Esophagus squamous epithelium (tissue), 5 donors: Measurements from ENCODE around the gene C1orf50. TPM values are rescaled to one million over a fixed set of nuclear protein-coding genes. Genes with fewer than 3 reads are reported as not detected.

Source experiments
- DNase-seq: peaks from one replicate; lab custom pipeline; 2025; lab: John Stamatoyannopoulos, UW
- H3K27ac ChIP-seq, 4 donors: fragments of 200-600 bp; sonication (generic); one replicate each; pipeline ENCODE4 v1.5.1; 2016 to 2019; ENCODE audit warnings: mild to moderate bottlenecking in 1 of 4
- H3K27me3 ChIP-seq, 4 donors: fragments of 200-600 bp; sonication (generic); 1 replicate in 3 of 4; 2 replicates in 1 of 4; pipeline versions ENCODE4 v1.5.1 to v1.6.0; 2017 to 2021; ENCODE audit warnings: antibody characterized with exemption in 1 of 4
- H3K36me3 ChIP-seq, 3 donors: fragments of 200-600 bp; sonication (generic); one replicate each; pipeline ENCODE4 v1.5.1; 2016 to 2019
- H3K4me1 ChIP-seq, 3 donors: fragments of 200-600 bp; sonication (generic); one replicate each; pipeline ENCODE4 v1.5.1; 2017 to 2019
- H3K4me3 ChIP-seq, 4 donors: fragments of 200-600 bp; sonication (generic); 1 replicate in 3 of 4; 2 replicates in 1 of 4; pipeline ENCODE4 v1.5.1; 2016 to 2019; ENCODE audit warnings: mild to moderate bottlenecking in 2 of 4, moderate library complexity in 1 of 4
- H3K9me3 ChIP-seq, 3 donors: fragments of 200-600 bp; sonication (generic); one replicate each; pipeline ENCODE4 v1.5.1; 2016 to 2019
- POLR2A ChIP-seq, 4 donors: fragments of 450-650 bp; IDR thresholded peaks; one replicate each; pipeline ENCODE4 v1.6.1; 2017; ENCODE audit warnings: antibody characterized with exemption in 4 of 4, mild to moderate bottlenecking in 4 of 4, moderate library complexity in 3 of 4
- WGBS, 2 donors: methylation state at CpG; one replicate each; pipeline ENCODE4 v1.1.5; 2018; 5-methylcytosine and 5-hydroxymethylcytosine counted together
- intact Hi-C: fragments of 100-400 bp; cut with DNase I; formaldehyde crosslinking; loops from one replicate; pipeline ENCODE4 v1.15.0; 2022
- total RNA-seq, 4 donors: library from RNA; depleted of rRNA; stranded (reverse); fragments of >200 nt; gene quantifications; one replicate each; pipeline ENCODE4 v1.1.0, GENCODE V29; 2016
- TF ChIP-seq, protein P1 (sequence below), 6 experiments: fragments of 450-650 bp in 4 of 6; fragments of 200-600 bp in 2 of 6; sonication (generic) in 2 of 6; IDR thresholded peaks; one replicate each; pipeline ENCODE4 v1.5.1; 2016 to 2019; ENCODE audit warnings: antibody characterized with exemption in 6 of 6, mild to moderate bottlenecking in 4 of 6, moderate library complexity in 4 of 6
- donor health status: DM: yes; HTN: yes; CAD: no.

The C1orf50 gene
- total RNA-seq, 4 donors from 2014 or later = 1.5 to 15.4 (median 3.8) TPM

DNA sequence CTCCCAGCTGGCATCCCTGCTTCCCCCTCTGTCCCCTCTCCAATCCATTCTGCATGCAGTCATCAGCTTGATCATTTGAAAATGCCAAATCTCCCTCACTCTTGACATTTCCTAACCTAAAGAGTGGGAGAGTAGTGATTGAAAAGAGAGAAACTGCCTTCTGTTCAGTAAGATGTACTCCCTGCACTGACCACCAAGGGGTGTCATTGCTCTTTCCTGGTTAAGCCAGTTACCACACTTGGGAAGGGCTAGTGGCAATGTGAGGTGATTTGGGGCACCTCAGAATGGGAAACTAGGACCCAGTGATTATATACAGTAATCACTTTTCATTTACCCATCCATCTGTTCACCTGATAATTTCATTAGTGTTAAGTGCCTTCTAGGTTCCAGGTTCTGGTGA is 10.8 kb downstream of the C1orf50 start:
- Histone ChIP-seq H3K4me1 (no peaks in the 10 kb centered on the region), H3K27ac (no peak overlapping the region), H3K27me3 (no peaks in the 10 kb centered on the region), H3K4me3 (no peak overlapping the region), H3K36me3 (peaks cover 4 to 97% (median 17%) of the 10 kb centered on the region in 3 donors), H3K9me3 (no peaks in the 10 kb centered on the region)
- intact Hi-C loops = no loop called here
- TF ChIP-seq, protein P1, sequence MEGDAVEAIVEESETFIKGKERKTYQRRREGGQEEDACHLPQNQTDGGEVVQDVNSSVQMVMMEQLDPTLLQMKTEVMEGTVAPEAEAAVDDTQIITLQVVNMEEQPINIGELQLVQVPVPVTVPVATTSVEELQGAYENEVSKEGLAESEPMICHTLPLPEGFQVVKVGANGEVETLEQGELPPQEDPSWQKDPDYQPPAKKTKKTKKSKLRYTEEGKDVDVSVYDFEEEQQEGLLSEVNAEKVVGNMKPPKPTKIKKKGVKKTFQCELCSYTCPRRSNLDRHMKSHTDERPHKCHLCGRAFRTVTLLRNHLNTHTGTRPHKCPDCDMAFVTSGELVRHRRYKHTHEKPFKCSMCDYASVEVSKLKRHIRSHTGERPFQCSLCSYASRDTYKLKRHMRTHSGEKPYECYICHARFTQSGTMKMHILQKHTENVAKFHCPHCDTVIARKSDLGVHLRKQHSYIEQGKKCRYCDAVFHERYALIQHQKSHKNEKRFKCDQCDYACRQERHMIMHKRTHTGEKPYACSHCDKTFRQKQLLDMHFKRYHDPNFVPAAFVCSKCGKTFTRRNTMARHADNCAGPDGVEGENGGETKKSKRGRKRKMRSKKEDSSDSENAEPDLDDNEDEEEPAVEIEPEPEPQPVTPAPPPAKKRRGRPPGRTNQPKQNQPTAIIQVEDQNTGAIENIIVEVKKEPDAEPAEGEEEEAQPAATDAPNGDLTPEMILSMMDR (IDR thresholded peaks at IDR 0.05) = peak in 5 of 6 experiments; percentile 44 to 70 (median 51)
- no peak for TF ChIP-seq POLR2A (IDR thresholded peaks at IDR 0.05)
- no peak for DNase-seq

DNA sequence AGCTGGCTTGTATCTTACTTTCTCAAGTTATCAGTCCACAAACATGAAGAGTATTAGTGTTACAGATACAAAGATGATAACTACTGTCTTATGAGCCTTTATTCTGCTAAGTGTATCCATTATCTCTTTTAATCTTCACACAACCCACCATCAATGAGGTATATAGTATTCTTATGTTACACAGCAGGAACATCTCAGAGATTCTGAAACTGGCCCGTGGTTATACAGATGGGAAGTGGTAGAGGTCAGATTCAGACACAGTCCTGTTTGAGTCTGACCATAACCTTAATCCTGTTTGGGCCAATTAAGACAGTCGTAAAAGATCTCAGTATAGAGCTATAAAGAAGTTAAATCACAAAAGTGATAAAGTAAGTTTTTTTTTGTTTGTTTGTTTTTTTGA is 12.7 kb downstream of the C1orf50 start:
- WGBS, 2 donors = 56 to 87% methylated on average over 2 of the region's 2 CpGs
- intact Hi-C loops = no loop called here
- H3K27ac ChIP-seq = no peak overlapping the region
- TF ChIP-seq POLR2A (IDR thresholded peaks at IDR 0.05) = no peak
- TF ChIP-seq, protein P1 (IDR thresholded peaks at IDR 0.05) = no peak
- no peak overlapping the region for H3K4me3 ChIP-seq
- H3K27me3 ChIP-seq = no peaks in the 10 kb centered on the region
- no peak for DNase-seq
- H3K9me3 ChIP-seq = no peaks in the 10 kb centered on the region
- peaks cover 4 to 83% (median 11%) of the 10 kb centered on the region in 3 donors for H3K36me3 ChIP-seq
- H3K4me1 ChIP-seq = peaks cover under 1 to 7% (median 2%) of the 10 kb centered on the region in 3 donors

DNA sequence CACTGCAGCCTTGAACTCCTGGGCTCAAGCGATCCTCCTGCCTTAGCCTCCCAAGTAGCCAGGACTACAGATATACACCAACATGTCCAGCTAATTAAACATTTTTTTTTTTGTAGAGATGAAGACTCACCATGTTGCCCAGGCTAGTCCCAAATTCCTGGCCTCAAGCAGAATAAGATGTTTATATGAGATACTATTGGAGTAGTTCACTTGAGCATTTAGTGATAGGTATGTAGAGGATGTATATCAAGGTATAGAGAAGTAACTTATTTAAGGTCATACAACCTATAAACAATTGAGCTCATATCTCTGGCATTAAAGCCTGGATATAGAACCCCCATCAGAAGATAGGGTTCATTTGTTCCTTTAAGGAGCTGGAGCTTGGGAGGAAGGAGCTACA is 13.1 kb downstream of the C1orf50 start:
- Histone ChIP-seq H3K9me3 (no peaks in the 10 kb centered on the region), H3K4me1 (peaks cover 5 to 12% (median 7%) of the 10 kb centered on the region in 3 donors), H3K27me3 (peaks cover 0 to 3% (median 0%) of the 10 kb centered on the region in 4 donors), H3K4me3 (no peak overlapping the region), H3K36me3 (peaks cover 4 to 78% (median 7%) of the 10 kb centered on the region in 3 donors), H3K27ac (no peak overlapping the region)
- intact Hi-C loops = no loop called here
- 92 to 94% methylated on average over 1 of the region's 1 CpG for WGBS, 2 donors
- no peak for DNase-seq
- TF ChIP-seq, protein P1 (IDR thresholded peaks at IDR 0.05) = no peak
- no peak for TF ChIP-seq POLR2A (IDR thresholded peaks at IDR 0.05)

DNA sequence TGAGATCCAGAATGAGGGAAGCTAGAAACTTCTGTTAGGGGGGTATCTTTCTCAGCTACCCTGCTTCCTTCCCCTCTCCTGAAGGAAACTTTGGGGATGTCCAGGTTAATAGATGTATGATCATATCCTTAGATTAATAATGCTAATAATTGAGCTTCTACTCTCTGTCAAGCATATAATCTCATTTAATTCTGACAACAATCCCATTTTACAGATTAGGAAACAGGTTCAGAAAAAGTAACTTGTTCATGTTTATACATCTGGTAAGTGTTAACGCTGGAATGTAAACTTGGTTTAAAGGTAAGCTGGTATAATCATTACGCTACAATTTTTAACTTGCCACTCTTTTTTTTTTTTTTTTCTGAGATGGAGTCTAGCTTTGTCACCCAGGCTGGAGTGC is 16.0 kb downstream of the C1orf50 start:
- WGBS, 2 donors = 93 to 98% methylated on average over 2 of the region's 2 CpGs
- no peak overlapping the region for H3K27ac ChIP-seq
- peaks cover 0 to 12% (median 0%) of the 10 kb centered on the region in 4 donors for H3K27me3 ChIP-seq
- DNase-seq = no peak
- peaks cover 0 to 49% (median 0%) of the 10 kb centered on the region in 3 donors for H3K36me3 ChIP-seq
- H3K4me3 ChIP-seq = no peak overlapping the region
- H3K4me1 ChIP-seq = peaks cover 10 to 21% (median 12%) of the 10 kb centered on the region in 3 donors
- no peak for TF ChIP-seq POLR2A (IDR thresholded peaks at IDR 0.05)
- TF ChIP-seq, protein P1 (IDR thresholded peaks at IDR 0.05) = no peak
- no peaks in the 10 kb centered on the region for H3K9me3 ChIP-seq
- intact Hi-C loops = no loop called here

DNA sequence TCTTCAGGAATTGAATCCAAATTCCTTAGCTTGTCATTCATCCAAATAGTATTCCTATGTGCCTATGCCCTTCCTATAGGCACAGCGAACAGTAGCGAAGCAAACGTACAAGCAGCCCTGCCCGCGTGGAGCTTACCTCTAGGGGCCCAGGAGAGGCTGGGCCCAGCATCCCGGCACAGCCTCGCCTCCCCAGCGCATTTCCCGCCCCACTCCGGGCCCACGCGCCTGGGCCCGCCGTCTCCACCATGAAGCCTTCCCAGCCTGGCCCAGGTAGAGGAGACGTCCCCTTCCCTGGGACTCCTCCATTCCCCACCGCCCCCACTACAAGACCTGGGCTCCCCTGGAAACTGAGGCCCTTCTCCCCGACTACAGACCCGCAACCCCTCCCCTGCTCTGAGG is 17.5 kb downstream of the C1orf50 start:
- WGBS, 2 donors = 85 to 94% methylated on average over 10 to 13 of the region's 18 CpGs
- intact Hi-C loops = no loop called here
- H3K36me3 ChIP-seq = peaks cover 0 to 36% (median 0%) of the 10 kb centered on the region in 3 donors
- no peak for DNase-seq
- H3K4me1 ChIP-seq = peaks cover 10 to 21% (median 12%) of the 10 kb centered on the region in 3 donors
- H3K27ac ChIP-seq = no peak overlapping the region
- TF ChIP-seq, protein P1 (IDR thresholded peaks at IDR 0.05) = no peak
- TF ChIP-seq POLR2A (IDR thresholded peaks at IDR 0.05) = no peak
- H3K4me3 ChIP-seq = peak overlapping the region in 3 of 4 donors; percentile 34 to 65 (median 44)
- H3K27me3 ChIP-seq = peaks cover 0 to 12% (median 0%) of the 10 kb centered on the region in 4 donors
- no peaks in the 10 kb centered on the region for H3K9me3 ChIP-seq
